SK-N-MC (cell line): ENCODE results near the gene LCN1.

Source experiments
- EZH2 ChIP-seq: fragments of 200-600 bp; sonication (generic); IDR thresholded peaks from one replicate; pipeline ENCODE4 v1.6.1; 2017; ENCODE audit warnings: antibody characterized with exemption
- FOXP2 ChIP-seq: optimal IDR thresholded peaks from 2 replicates; pipeline ENCODE3; 2011; ENCODE audit warnings: mild to moderate bottlenecking, moderate library complexity; ENCODE audit not compliant: insufficient read depth; ENCODE audit errors: extremely low read length, control extremely low read depth
- POLR2AphosphoS5 ChIP-seq: IDR thresholded peaks from 2 replicates; pipeline ENCODE4 v1.6.1; 2012; ENCODE audit warnings: mild to moderate bottlenecking, low read depth, low read length, borderline replicate concordance

DNA sequence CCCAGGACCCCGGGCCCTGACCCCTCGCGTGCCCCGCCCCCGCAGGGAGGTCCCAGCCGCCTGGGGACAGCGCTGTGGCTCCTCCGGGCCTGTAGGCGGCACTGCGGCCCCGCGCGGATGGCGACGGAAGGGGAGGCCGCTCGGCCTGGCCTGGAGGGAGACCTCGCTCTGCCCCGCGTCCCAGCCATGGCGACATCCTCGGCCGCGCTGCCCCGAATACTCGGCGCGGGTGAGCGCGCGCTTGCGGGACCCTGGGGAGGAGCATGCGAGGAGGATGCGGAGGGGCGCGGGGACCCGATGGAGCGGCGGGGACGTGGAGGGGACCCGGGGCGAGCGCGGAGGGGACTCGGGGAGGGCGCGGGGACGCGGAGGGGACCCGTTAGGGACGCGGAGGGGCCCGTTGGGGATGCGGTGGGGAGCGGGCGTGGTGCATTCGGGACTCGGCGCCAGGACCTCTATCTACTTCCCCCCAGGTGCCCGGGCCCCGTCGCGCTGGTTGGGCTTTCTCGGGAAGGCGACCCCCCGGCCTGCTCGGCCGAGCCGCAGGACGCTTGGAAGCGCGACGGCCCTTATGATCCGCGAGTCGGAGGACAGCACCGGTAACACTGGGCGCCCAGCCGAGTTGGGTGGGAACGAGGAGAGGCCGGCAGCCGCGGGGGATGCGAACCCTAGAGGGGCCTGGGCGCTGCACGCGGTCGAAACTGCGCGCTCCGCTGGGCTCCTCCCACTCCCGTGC is 20.5 kb upstream of the LCN1 start, which contains the start of gene MRPS2:
- TF ChIP-seq EZH2 (no peak), POLR2AphosphoS5 (peak; percentile 89), FOXP2 (peak; percentile 86)
